ENCODE results near the gene STIP1.

STIP1 gene

DNA sequence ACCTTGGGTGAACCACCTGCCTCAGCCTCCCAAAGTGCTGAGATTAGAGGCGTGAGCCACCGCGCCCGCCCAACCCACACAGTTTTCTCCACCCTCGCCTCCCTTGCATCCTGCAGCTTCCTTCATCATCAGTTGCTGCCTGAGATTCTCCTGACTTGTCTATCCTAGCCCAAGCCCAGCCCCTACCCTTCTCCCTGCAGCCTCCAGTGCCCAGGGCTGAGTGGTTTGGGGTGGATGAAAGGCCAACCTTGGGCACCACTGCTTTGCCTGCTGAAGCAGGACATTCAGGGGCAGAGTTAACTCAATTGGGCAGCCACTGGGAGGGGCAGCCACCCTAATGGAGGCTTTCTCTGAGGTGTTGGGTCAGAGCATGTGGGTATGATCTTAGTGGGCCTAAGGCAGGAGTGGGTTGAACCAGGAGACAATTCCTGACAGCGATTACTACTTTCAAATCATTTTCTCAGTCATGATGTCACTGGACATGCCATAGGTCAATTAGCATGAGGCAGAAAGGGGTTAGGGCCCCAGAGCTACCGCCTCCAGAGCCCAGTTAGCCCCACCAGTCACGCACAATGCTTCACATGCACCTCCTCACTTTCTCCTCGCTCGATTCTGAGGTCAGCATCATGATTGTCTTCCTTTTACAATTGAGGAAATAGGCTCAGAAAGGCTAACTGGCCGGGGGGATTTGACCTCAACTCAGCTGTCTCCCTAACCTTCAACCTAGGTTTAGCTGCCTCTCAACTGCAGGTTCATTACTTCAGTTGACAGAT, 53.9 kb downstream of the STIP1 start:
- DNase-seq (ENCODE audit: low read depth, low spot score) = no peak
- in situ Hi-C loops (cut with HindIII; ENCODE audit: low sequenced_read_pairs) = no loop called here
- no peak overlapping the region for H3K4me3 ChIP-seq (ENCODE audit: low read depth, low read length)
- TF ChIP-seq, protein P1, sequence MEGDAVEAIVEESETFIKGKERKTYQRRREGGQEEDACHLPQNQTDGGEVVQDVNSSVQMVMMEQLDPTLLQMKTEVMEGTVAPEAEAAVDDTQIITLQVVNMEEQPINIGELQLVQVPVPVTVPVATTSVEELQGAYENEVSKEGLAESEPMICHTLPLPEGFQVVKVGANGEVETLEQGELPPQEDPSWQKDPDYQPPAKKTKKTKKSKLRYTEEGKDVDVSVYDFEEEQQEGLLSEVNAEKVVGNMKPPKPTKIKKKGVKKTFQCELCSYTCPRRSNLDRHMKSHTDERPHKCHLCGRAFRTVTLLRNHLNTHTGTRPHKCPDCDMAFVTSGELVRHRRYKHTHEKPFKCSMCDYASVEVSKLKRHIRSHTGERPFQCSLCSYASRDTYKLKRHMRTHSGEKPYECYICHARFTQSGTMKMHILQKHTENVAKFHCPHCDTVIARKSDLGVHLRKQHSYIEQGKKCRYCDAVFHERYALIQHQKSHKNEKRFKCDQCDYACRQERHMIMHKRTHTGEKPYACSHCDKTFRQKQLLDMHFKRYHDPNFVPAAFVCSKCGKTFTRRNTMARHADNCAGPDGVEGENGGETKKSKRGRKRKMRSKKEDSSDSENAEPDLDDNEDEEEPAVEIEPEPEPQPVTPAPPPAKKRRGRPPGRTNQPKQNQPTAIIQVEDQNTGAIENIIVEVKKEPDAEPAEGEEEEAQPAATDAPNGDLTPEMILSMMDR (IDR thresholded peaks at IDR 0.05; ENCODE audit: low read depth, low read length) = no peak

DNA sequence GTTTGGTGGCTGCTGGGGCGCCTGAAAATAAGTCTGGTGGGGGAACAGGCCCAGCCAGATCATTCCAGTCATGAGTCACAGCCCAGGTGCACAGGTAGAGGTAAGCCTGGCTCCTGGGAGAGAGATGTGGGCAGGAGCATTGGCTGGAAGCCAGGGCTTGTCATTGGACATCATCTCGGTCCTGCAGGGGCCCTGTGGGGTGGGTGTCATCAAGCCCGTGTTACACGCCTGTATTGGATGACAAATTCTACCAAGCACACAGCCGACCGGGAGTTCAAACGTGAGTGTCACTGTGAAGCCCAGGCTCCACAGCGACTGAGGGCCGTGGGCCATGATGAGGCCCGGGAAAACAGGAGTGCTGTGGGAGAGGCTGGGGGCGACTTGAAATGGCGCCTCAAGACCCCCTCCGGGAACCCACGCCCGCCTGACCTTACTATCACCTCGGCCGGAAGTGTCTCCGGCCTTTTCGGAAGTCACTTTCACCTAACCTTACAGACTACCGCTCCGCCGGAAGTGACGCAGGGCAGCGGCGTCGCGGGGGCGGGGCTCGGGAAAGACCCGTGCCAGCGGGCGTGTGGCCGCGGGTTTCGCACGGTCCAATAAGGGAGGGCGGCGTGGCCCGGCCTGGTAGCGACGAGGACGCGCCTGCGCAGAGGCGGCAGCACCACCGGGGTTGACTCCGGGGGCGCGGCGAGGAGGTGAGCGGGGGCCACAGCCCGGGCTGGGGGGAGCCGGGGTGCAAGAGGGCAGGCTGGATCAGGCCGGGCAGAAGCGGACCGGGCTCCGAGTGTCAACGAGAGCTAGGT, 54.7 kb downstream of the STIP1 start, which contains the start of gene FKBP2:
Gene FKBP2, plus strand, starts transcription at position 661 of the 806 bp plus-strand sequence. CDS start 1,293 bp downstream, outside the sequence.
- TF ChIP-seq, protein P1 (IDR thresholded peaks at IDR 0.05; ENCODE audit: low read depth, low read length) = no peak
- DNase-seq (ENCODE audit: low read depth, low spot score) = peak; percentile 98
- peak within 1 kb of the TSS; percentile 83 for H3K4me3 ChIP-seq (ENCODE audit: low read depth, low read length)
- in situ Hi-C loops (cut with HindIII; ENCODE audit: low sequenced_read_pairs) = no loop called here

DNA sequence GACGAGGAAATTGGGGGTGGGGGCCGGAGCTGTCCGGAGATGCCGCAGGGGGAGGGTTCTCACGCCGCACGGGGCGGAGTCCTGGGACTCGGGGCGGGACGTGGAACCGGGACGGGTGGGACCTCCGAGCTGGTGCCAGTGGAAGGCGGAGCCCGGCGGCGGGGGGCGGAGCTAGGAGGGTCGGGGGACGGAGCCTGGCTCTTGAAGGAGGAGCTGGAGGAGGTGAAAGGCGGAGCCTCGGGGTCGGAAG, 55.2 kb downstream of the STIP1 start:
- TF ChIP-seq, protein P1 (IDR thresholded peaks at IDR 0.05; ENCODE audit: low read depth, low read length) = no peak
- in situ Hi-C loops (cut with HindIII; ENCODE audit: low sequenced_read_pairs) = no loop called here
- H3K4me3 ChIP-seq (ENCODE audit: low read depth, low read length) = peak overlapping the region; percentile 83
- peak; percentile 100 for DNase-seq (ENCODE audit: low read depth, low spot score)

DNA sequence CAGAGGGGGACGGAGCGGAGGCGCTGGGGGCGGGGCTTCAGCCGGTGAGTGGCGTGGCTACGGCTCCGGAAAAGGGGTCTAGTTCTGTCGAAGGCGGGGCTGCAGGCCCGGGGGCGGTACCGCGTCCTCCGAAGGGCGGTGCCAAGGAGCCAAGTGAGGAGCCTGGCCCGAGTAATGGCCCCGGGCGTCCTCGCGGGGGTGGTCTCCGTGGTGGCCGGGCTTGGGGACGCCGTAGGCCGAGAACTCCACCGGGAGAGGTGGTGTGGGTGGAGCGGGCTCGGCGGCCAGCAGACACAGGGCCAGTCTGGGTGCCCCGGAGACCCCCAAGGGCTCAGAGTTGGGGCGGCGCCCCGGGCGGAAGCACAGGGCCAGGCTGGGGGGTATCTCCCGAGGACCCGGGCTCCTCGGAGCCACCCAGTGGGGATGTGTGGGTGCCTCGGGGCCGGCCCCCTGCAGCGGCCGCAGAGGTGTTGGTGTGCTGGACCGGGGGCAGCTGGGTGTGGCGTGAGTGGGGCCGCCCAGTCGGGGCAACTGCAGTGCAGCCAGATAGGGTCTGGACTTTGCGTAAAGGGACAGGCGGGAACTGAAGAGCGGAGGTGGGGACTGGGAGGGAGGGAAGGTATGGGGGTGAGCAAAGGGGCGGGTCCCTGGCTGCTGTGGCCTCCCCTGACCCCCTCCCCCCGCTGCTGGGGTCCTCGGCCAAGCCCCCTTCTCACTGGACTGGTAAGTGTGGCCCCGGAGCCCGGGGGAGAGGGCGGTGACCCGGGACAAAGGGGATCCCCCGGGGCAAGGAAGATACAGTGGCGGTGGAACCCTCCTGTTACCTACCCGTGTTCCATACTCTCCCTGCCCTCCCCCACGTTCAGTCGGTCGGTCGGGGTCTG, 55.8 kb downstream of the STIP1 start:
- DNase-seq (ENCODE audit: low read depth, low spot score) = no peak
- TF ChIP-seq, protein P1 (IDR thresholded peaks at IDR 0.05; ENCODE audit: low read depth, low read length) = no peak
- peak overlapping the region; percentile 83 for H3K4me3 ChIP-seq (ENCODE audit: low read depth, low read length)
- in situ Hi-C loops (cut with HindIII; ENCODE audit: low sequenced_read_pairs) = no loop called here

DNA sequence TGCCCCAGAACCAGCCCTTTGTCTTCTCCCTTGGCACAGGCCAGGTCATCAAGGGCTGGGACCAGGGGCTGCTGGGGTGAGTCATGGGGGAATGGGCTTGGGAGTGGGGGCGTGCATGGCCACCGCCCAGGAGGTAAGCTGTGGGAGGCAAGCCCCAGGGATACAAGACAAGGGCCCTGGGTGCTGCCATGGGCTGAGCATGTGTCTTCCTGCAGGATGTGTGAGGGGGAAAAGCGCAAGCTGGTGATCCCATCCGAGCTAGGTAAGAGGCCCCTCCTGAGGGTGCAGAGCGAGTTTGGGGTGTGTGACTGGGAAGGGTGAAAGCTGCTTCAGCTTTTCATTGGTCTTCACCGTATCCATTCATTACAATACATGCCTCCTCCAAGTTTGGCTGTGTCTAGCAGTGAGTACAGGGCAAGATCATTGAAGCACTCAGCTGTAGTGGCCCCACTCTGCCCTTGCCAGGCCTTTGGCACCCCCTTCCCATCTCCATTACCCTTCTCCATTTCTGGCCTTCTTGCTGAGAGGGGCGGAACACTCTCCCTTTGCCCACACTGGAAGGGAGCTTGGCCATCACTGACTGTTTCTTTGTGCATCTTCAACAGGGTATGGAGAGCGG, 57.4 kb downstream of the STIP1 start:
- DNase-seq (ENCODE audit: low read depth, low spot score) = no peak
- in situ Hi-C loops (cut with HindIII; ENCODE audit: low sequenced_read_pairs) = no loop called here
- TF ChIP-seq, protein P1 (IDR thresholded peaks at IDR 0.05; ENCODE audit: low read depth, low read length) = no peak
- no peak overlapping the region for H3K4me3 ChIP-seq (ENCODE audit: low read depth, low read length)

DNA sequence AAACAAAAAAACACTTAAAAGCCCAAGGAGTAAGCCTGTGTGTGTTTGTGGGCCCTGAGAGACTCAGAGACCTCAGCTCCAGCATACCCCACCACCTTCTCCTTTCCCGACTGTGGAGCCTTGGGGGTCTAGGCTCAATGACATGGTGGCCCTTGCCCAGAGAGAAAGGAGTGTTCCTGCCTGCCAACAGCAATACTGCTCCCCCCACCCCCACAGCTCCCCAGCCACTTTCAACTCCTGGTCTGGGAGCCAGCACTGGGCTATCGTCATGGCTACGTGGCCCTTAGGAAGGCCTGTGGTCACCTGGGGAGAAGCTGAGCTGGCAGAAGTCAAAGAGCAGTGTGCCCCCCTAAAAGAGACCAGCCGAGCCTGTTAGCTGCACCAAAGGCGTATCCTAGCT, 58.1 kb downstream of the STIP1 start:
- TF ChIP-seq, protein P1 (IDR thresholded peaks at IDR 0.05; ENCODE audit: low read depth, low read length) = no peak
- H3K4me3 ChIP-seq (ENCODE audit: low read depth, low read length) = no peak overlapping the region
- no peak for DNase-seq (ENCODE audit: low read depth, low spot score)
- in situ Hi-C loops (cut with HindIII; ENCODE audit: low sequenced_read_pairs) = no loop called here

Data from astrocyte of the spinal cord (primary cell).